T1000 (cell line): ENCODE data around the gene BICDL1.
"Not testable (repeated sequence)": the region's sequence is repeated elsewhere in the genome, so short reads cannot be mapped to it uniquely, and the experiment has no call there.

Experiments
- DNase-seq: peaks from one replicate; lab custom pipeline; 2025; ENCODE audit warnings: mixed read lengths; lab: John Stamatoyannopoulos, UW

Gene BICDL1

DNA sequence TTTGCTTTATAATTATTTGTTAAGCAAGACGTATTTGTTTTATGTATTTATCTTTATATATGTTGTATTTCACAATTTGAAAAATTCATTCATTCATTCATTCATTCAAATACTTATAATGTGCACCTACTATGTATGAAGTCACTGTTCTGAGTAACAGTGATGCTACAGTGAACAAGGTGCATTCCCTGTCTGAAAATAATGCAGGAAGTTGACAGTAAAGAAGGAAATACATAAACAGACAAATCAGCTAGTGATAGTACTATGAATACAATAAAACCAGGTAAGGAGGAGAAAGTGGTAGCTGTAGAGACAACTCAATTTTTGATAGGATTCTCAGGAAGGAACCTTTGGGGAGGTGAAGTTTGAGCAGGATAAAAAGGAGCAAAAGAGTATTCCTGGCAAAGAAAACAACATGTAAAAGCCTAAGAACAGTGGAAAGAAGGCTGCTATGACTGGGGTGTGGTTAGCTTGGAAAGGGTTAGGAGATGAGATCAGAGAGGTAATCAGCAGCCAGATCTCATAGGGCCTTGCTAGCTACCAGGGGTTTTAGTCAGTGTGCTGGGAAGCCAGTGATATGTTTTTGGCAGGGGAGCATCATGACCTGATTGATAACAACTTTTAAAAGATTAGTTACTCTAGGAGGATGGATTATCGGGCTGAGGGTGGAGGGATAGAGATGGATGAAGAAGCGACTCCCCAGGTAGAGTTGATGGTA is 17.4 kb downstream of the BICDL1 start:
- no peak for DNase-seq

DNA sequence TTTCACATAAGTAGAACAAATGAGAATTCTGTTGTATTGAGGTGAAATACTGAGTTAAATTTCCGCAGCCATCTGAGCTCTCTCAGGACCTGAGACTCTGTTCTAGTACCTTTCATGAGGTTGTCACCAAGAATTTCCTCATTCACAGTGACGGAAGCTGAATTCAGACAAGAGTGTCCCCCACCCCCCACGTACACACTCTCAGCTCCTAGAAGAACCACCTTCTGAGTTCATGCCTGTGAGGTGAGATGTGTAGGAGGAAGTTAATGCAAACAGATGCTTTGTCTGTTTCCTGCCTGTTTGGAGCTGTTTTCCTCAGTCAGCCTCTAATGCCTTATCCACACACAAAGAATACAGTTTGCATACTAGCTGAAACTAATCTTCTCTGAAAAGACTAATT is 18.2 kb downstream of the BICDL1 start:
- no peak for DNase-seq

DNA sequence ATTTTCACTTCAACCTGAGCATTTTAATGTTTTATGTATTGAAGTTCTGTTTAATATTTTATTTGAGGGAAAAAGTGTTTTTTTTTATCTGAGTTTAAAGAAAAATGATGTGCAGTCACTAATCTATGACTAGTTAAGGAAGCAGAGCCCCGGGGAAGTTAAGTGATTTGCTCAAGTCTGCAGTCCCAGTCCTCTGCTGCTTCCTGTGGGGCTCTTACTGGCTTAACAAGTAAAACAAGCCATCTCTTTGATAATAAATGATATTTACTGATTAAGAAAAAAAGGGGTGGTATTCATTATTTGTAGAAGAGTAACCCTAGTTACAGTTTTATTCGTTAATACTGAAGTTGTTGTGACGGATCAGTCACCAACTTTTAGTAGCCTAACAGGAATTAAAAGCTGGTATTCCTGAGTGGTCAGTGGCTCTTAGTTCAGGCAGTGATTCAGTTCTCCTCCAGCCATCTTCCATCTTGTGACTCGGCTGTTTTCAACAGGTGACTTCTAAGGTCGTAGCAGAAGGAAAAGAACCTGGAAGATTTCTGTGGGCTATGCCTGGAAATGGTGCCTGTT is 21.7 kb downstream of the BICDL1 start:
- DNase-seq: no peak

DNA sequence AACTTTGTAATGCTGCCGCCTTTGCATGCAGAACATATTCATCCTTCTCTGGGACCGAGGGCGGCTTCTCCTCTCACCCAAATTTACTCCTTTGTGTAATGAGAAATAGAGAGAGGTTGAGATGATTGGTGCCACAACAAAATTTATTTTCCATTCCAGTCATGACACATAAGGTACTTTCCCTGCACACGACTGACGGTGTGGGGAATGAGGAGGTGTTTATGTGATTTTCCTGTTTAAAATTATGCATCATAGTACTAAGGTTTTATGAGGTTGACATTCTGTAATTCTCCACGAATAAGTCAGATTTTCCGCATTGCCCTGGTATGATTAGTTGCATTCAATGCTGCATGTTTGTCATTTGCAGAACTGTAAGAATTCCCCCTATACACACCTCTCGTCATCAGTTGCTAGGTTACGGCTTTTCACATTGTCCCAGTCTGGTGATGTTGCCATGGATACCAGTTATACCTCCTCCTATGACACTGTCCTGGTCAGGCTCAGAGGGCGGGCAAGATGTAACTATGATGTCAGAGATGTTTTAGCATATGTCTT is 23.1 kb downstream of the BICDL1 start:
- DNase-seq: no peak

DNA sequence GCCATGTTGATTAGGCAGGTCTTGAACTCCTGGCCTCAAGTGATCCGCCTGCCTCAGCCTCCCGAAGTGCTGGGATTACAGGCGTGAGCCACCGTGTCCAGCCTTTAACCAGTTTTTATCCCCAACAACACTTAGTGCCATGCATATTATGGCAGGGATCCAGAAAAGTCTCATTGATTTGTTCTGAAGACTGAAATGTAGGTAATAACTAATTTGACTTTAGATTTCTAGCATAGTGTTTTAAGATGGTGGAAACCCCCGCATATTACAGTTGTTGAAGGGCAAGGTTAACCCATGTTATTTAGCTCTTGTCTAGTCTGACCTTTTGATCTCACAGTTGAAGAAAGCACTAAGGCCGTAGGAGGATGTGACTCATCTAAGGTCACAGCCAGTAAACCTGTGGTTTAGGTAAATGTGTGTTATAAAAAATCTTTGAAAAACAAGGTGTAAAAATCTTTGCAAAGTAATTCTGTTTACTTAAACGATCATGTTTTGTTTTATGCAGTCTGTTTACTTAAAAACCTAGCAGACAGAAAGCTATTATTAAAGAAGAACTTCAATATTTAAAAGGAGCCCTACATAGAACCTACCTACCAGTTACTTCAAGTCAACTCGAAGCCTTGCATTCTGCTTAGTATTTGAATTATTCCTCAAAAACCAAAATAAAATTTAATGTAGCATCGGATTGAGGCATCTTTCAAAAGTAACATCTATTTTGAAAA is 24.8 kb downstream of the BICDL1 start:
- no peak for DNase-seq

DNA sequence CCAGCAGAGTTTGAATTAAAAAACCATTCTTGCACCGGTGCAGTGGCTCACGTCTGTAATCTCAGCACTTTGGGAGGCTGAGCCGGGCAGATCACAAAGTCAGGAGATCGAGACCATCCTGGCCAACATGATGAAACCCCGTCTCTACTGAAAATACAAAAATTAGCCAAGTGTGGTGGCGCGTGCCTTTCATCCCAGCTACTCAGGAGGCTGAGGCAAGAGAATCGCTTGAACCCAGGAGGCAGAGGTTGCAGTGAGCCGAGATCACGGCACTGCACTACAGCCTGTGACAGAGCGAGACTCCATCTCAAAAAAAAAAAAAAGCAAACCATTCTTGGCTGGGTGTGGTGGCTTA is 25.3 kb downstream of the BICDL1 start:
- DNase-seq: not testable (repeated sequence)

DNA sequence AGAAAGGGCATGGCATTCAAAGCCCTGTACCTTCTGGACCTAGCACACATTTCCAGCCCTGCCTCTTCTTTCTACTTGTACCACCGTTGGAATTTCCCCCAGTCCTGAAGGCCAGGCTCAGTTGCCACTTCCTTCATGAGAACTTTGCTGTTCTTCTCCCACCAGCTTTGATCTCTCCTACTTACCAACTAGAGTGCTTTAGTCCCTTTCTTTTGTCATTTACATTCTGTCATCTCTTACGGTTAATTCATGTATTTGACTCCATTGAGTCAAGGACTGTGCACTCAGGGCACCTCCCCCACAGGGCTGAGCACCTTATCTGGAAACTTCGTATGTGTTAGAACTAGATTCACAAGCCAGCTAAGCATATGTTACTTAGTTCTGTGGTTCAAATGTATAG is 26.3 kb downstream of the BICDL1 start:
- DNase-seq: no peak

DNA sequence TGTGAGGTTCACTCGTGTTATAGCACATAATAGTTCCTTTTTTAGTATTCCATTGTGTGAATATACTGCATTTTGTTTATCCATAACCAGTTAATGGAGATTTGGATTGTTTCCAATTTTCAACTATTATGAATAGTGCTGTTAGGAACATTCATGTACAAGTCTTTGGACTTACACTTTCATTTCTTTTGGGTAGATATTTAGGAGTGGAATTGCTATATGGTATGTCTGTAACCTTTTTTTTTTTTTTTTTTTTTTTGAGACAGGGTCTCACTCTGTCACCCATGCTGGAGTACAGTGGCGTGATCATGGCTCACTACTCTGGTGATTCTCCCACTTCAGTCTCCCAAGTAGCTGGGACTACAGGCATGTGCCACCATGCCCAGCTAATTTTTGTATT is 27.2 kb downstream of the BICDL1 start:
- not testable (repeated sequence) for DNase-seq

DNA sequence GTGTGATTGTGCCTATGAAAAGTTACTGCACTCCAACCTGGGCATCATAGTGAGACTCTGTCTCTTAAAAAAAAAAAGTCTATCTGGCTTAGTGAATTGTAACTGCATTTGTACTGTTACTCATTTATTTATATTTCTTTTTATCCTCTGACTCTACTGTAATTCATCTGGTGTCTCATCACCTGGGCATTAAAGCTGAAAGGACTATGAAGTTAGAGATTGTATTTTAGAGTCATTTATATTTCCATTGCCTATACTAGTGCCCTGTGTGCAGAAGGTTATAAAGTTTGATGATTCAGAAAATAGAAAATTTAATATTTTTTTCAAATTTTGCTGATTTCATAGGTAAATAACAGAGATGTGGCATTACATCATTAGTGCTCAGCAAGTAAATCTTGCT is 30.2 kb downstream of the BICDL1 start:
- DNase-seq: no peak

DNA sequence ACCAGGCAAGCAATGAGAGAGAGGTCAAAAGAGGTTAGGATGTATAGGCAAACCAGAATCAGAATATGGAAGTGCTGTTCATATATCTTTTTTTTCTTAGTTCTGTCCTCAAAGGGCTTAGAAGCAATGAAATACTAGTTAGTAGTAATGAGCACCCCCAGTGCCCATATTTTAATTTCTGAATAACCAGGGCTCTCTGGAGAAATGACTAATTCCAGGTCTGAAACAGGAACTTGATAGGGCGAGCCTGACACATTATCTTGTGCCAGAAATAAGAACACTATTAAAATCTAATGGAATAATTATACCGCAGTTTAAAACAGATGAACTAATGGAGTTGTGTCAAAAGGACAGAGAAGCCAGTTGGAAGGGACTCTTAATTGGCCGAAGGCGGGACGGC is 30.9 kb downstream of the BICDL1 start:
- DNase-seq: no peak

DNA sequence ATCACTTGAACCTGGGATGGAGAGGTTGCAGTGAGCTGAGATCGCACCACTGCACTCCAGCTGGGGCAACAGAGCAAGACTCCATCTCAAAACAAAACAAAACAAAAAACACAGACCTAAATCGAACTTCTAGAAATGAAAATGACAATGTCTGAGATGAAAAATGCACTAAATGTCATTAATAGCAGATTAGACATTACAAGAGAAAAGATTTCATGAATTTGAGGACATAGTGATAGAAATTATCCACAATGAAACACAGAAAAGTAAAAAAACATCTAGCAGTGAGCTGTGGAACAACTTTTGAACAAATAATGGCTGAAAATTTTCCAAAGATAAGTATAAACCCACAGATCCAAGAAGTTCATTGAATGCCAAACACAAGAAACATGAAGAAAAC is 35.2 kb downstream of the BICDL1 start:
- no peak for DNase-seq

DNA sequence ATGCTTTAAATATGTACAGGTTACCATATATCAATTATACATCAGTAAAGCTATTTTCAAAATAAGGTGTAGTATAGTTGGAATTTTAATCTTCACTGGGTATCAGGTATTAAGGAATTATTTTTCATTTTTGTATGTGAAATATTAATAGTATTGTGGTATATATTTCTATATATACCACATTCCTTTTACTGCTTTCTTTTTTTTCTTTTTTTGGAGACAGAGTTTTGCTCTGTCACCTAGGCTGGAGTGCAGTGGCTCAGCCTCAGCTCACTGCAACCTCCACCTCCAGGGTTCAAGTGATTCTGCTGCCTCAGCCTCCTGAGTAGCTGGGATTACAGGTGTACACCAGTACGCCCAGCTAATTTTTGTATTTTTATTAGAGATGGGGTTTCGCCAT is 36.6 kb downstream of the BICDL1 start:
- no peak for DNase-seq

DNA sequence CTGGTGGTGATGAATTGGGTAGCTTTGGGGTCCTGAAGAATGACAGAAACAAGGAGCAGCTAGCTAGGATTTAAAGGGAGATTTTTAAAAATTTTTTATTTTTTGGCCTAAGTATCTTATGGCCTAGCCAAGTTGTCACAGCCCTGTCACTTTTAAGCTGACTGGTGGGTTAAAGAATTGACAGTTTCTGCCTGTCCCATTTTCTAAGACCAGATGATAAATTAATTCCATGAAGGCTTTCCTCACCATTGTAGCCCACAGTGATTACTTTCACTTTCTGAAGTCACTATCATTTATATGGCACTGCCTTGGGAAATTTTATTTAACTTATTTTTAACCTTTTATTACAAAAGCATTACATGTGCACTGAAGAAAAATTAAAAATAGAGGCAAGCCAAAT is 43.2 kb downstream of the BICDL1 start:
- no peak for DNase-seq

DNA sequence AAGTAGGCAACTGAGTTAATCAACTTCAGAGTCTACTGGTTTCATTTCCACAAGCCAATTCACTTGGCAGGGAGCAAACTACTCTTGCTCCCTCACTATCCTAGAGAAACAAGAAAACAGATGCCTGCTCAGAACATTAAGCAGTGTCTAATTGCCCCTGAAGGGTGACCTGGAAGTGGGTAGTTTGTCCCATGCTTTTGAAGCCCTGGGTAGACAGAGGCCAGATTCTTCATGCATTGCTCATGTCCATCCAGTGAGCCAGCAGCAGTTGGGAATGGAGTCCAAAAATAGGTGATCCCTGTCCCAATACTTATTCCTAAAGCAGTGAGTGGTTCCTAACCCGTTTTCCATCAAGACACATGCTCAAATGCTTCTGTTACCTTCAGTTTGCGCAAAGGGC is 48.8 kb downstream of the BICDL1 start:
- DNase-seq: no peak

DNA sequence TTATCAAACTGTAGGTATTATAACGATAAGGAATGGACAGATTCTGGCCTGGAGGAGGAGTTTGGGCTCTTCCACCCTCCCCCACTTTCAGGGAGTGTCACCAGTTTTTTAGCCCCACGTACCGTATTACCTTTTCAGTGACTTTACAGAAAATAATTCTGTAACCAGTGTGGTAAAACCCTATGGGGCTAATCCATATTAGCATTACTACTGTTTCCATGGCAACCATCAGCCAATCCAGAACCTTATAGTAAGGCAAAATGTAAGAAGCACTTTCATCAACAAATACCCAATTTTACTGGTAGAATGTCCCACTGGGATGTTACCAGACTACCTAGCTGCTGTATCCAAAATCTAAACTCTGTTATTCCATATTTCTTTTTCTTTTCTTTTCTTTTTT is 50.7 kb downstream of the BICDL1 start:
- no peak for DNase-seq

DNA sequence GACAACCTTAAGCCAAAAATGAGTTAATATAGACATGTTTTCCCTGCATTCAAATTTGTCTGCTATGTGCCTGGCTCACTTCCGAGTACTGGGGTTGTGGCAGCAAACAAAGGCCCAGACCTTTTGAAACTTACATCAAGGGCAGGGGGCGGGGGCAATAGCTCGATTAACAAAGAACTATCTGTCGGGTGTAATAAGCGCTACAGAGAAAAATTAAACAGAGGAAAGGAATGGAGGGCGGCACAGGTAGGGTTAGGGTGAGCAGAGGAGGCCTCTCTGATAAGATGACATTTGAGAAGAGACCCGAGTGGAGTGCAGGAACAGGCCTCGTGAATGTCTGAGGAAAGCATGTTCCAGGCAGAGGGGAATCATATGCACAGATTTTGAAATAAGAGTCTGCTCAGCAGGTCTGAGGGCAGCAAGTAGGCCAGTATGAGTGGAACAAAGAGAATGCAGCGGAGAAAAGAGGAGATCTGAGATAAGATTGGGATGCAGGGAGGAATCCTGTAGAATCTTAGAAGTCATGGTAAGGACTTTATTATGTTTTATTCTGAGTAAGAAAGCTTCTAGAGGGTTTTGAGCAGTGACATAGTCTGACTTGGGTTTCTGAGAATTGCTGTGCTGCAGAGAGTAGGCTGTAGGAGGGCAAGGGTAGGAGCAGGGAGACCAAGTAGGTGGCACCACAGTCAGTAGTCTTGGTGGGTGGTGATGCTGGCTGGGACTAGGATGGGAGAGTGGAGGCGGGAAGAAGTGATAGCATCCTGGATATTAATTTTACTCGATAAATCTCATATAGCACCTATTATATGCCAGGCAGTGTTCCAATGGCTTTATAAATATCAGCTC is 52.6 kb downstream of the BICDL1 start:
- no peak for DNase-seq

DNA sequence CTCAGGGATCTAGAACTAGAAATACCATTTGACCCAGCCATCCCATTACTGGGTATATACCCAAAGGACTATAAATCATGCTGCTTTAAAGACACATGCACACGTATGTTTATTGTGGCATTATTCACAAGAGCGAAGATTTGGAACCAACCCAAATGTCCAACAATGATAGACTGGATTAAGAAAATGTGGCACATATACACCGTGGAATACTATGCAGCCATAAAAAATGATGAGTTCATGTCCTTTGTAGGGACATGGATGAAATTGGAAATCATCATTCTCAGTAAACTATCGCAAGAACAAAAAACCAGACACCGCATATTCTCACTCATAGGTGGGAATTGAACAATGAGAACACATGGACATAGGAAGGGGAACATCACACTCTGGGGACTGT is 56.3 kb downstream of the BICDL1 start:
- DNase-seq: not testable (repeated sequence)

DNA sequence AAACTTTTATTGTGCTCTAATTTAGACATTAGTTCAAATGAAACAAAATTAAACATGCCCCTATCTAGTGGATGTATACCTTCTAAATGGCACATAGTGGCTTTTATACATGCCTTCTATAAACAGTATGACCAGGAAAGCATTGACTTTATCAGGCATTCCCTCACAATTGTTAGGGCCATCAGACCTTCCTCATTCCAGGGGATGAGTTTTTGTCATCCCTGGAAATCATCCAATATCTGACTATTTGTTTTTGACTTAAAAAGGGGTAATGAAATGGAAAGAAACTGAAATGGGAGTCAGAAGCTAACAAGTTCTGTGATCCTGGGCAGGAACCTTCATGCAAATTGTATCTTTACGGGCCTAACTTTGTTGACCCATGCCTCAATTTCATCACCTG is 58.0 kb downstream of the BICDL1 start:
- no peak for DNase-seq

DNA sequence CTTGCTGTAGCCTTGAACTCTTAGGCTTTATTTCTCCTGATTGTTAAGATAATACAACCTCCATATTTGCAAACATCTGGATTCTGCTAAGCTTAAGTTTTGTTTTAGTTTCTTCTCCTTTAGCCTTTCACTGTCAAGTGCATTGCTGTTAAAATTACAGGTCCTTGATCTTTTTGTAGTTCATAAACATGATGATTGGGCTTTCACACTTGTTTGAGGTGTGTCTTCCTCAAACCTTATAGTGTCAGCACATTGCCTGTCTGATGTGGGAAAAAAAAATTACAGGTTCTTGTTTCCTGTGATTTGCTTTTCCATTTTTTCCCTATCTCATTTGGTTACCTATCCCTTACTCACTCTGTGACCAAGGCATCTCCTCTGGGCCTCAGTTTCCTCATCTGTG is 59.2 kb downstream of the BICDL1 start:
- no peak for DNase-seq

DNA sequence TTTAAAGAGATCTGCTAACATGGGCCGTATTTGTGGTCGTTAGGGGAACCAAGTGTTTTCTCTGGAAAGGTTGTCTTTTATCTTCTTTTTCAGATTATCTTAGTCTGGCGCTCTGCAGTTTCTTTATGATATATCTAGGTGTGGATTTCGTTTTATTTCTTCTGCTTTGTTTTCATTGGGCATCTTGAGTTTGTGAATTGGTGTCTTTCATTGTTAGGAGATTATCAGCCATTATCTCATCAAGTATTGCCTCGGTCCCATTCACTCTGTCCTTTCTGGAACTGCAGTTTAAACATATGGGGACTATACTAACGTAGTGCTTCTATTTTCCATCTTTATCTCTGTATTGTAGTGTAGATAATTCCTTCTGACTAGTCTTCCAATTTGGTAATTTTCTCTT is 60.4 kb downstream of the BICDL1 start:
- DNase-seq: no peak

DNA sequence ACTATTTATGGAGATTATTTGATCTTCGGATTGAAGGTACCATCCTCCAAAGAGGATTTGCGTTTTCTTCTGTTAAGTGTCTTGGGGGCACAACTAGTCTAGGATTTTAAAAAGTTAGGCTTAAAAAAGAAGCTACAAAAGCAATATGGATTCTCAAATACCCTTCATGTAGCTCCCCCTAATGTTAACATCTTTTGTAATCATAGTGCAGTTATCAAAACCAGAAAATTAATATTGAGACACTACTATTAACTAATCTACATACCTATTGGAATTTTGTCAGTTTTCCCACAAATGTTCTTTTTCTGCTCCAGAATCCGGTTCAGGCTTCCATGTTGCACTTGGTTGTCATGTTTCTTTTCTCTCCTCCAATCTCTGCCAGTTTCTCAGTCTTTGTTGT is 62.5 kb downstream of the BICDL1 start:
- DNase-seq: no peak

DNA sequence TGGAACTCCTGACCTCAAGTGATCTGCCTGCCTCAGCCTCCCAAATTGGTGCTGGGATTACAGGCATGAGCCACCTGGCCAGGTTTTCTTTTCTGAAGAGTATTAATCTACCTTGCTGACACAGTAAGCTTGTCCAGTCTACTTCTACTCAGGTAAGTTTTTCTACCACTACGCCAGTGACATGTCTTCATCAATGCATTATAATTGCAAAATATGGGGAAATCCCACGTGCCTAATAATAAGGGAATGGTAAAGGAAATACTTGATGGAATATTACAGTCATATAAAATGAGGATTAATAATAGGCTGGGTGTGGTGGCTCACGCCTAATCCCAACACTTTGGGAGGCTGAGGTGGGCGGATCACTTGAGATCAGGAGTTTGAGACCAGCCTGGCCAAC is 65.3 kb downstream of the BICDL1 start:
- DNase-seq: no peak
